ENCODE data around the gene S100A10.

Gene S100A10

GRCh38 chr1:151975311-151976014 lies 18.2 kb downstream of the S100A10 start:
- Histone ChIP-seq H3K4me1 (ENCODE audit: insufficient read depth, low read length) (no peaks in the 10 kb centered on the region), H3K9ac (ENCODE audit: low read depth, low read length) (no peak overlapping the region)

DNA sequence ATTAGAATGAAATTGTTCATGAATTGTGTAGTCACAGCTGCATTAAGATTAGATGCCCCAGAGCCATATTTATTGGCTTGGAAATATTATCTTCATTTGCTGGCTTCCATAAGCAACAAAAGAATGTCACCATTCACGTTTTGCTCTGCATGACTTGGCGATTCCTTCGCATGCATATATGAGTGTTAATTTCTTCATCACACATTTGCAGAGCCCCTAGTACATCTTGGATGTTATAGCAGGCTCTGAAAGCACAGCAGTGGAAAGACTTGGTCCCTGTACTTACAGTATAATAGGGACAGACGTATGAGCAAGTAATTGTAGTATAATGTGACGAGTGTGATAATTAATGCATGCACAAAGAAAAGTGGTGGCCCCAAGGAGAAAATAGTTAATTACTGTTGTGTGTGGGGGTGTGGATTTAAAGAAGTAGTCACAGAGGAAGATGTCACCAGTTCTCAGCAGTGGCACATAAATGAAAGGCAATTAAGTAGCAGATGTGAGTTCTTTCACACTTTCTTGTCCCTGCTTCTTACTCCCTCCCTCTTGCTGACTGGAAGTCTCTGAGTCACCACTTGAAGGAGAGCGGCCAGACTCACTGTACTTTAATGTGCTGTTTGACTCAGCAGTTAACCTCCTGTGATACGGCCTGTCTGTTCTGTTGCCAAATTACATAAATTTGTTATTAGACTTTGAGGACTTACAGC lies 21.0 kb downstream of the S100A10 start:
- H3K9me3 ChIP-seq (ENCODE audit: insufficient read depth, low read length, severe bottlenecking): no peaks in the 10 kb centered on the region
- no peaks in the 10 kb centered on the region for H3K79me2 ChIP-seq (ENCODE audit: insufficient read depth, low read length)
- TF ChIP-seq CTCF (IDR thresholded peaks at IDR 0.05; ENCODE audit: borderline replicate concordance, extremely low read depth, low read length, poor library complexity, severe bottlenecking) (no peak), EZH2 (IDR thresholded peaks at IDR 0.05; ENCODE audit: borderline replicate concordance, low read depth, low read length, severe bottlenecking) (no peak)
- DNase-seq (no peak), ATAC-seq (ENCODE audit: insufficient read depth, low read depth) (no peak)
- H3K36me3 ChIP-seq (ENCODE audit: insufficient read depth, low read length): no peaks in the 10 kb centered on the region
- no peaks in the 10 kb centered on the region for H4K20me1 ChIP-seq (ENCODE audit: insufficient read depth, low read length)
- no peak overlapping the region for H3K9ac ChIP-seq (ENCODE audit: low read depth, low read length)
- peaks cover 9% of the 10 kb centered on the region for H3K27me3 ChIP-seq (ENCODE audit: insufficient read depth, low read length, poor library complexity)
- no peak overlapping the region for H3K27ac ChIP-seq (ENCODE audit: low read length)
- peaks cover 9% of the 10 kb centered on the region for H3K4me1 ChIP-seq (ENCODE audit: insufficient read depth, low read length)
- no peak overlapping the region for H2AFZ ChIP-seq (ENCODE audit: low read depth, low read length)
- no peak overlapping the region for H3K4me2 ChIP-seq (ENCODE audit: insufficient read depth, low read length)
- H3K4me3 ChIP-seq (ENCODE audit: low read depth in 1 of 2, low read length in 2 of 2): no peak overlapping the region

More at GRCh38 chr1:151975311-151976014, 18.2 kb downstream of the S100A10 start:
- no peaks in the 10 kb centered on the region for H3K36me3 ChIP-seq (ENCODE audit: insufficient read depth, low read length)
- H4K20me1 ChIP-seq (ENCODE audit: insufficient read depth, low read length): no peaks in the 10 kb centered on the region
- no peaks in the 10 kb centered on the region for H3K79me2 ChIP-seq (ENCODE audit: insufficient read depth, low read length)
- TF ChIP-seq EZH2 (IDR thresholded peaks at IDR 0.05; ENCODE audit: borderline replicate concordance, low read depth, low read length, severe bottlenecking): no peak
- TF ChIP-seq CTCF (IDR thresholded peaks at IDR 0.05; ENCODE audit: borderline replicate concordance, extremely low read depth, low read length, poor library complexity, severe bottlenecking): no peak
- no peak for ATAC-seq (ENCODE audit: insufficient read depth, low read depth)
- peaks cover 6% of the 10 kb centered on the region for H3K27me3 ChIP-seq (ENCODE audit: insufficient read depth, low read length, poor library complexity)
- no peaks in the 10 kb centered on the region for H3K9me3 ChIP-seq (ENCODE audit: insufficient read depth, low read length, severe bottlenecking)
- no peak overlapping the region for H2AFZ ChIP-seq (ENCODE audit: low read depth, low read length)
- no peak overlapping the region for H3K27ac ChIP-seq (ENCODE audit: low read length)
- DNase-seq: no peak
- no peak overlapping the region for H3K4me3 ChIP-seq (ENCODE audit: low read depth in 1 of 2, low read length in 2 of 2)
- no peak overlapping the region for H3K4me2 ChIP-seq (ENCODE audit: insufficient read depth, low read length)

GRCh38 chr1:151970626-151971025 lies 23.0 kb downstream of the S100A10 start:
- Histone ChIP-seq H3K4me3 (ENCODE audit: low read depth in 1 of 2, low read length in 2 of 2) (no peak overlapping the region), H2AFZ (ENCODE audit: low read depth, low read length) (no peak overlapping the region), H3K4me1 (ENCODE audit: insufficient read depth, low read length) (peaks cover 11% of the 10 kb centered on the region), H3K36me3 (ENCODE audit: insufficient read depth, low read length) (no peaks in the 10 kb centered on the region), H3K27me3 (ENCODE audit: insufficient read depth, low read length, poor library complexity) (peaks cover 9% of the 10 kb centered on the region), H3K79me2 (ENCODE audit: insufficient read depth, low read length) (no peaks in the 10 kb centered on the region), H4K20me1 (ENCODE audit: insufficient read depth, low read length) (no peaks in the 10 kb centered on the region), H3K27ac (ENCODE audit: low read length) (no peak overlapping the region), H3K4me2 (ENCODE audit: insufficient read depth, low read length) (no peak overlapping the region), H3K9ac (ENCODE audit: low read depth, low read length) (no peak overlapping the region), H3K9me3 (ENCODE audit: insufficient read depth, low read length, severe bottlenecking) (no peaks in the 10 kb centered on the region)
- TF ChIP-seq EZH2 (IDR thresholded peaks at IDR 0.05; ENCODE audit: borderline replicate concordance, low read depth, low read length, severe bottlenecking): no peak
- no peak for TF ChIP-seq CTCF (IDR thresholded peaks at IDR 0.05; ENCODE audit: borderline replicate concordance, extremely low read depth, low read length, poor library complexity, severe bottlenecking)
- DNase-seq (no peak), ATAC-seq (ENCODE audit: insufficient read depth, low read depth) (no peak)
